WTC11 (cell line): Measurements from ENCODE around the gene MBNL1.

Source experiments
- ATF3 ChIP-seq: sonication (generic); formaldehyde crosslinking; conservative IDR thresholded peaks from 2 replicates; pipeline ENCODE4 v1.8.1; 2022; ENCODE audit warnings: mild to moderate bottlenecking, missing genetic modification reagents
- CREB1 ChIP-seq: sonication (generic); formaldehyde crosslinking; IDR thresholded peaks from 2 replicates; pipeline ENCODE4 v1.8.0; 2023; ENCODE audit warnings: mild to moderate bottlenecking, missing genetic modification reagents
- ESRRA ChIP-seq: sonication (generic); formaldehyde crosslinking; IDR thresholded peaks from 2 replicates; pipeline ENCODE4 v1.8.1; 2022; ENCODE audit warnings: mild to moderate bottlenecking, missing genetic modification reagents, borderline replicate concordance
- FOXJ3 ChIP-seq: sonication (generic); formaldehyde crosslinking; IDR thresholded peaks from 2 replicates; pipeline ENCODE4 v1.9.0; 2021; ENCODE audit warnings: missing genetic modification reagents, mild to moderate bottlenecking, borderline replicate concordance
- IRF2 ChIP-seq: sonication (generic); formaldehyde crosslinking; IDR thresholded peaks from 2 replicates; pipeline ENCODE4 v1.8.0; 2022; ENCODE audit warnings: low read depth, missing genetic modification reagents, borderline replicate concordance
- NFE2L1 ChIP-seq: sonication (generic); formaldehyde crosslinking; IDR thresholded peaks from 2 replicates; pipeline ENCODE4 v1.8.1; 2023; ENCODE audit warnings: missing genetic modification reagents
- NR2C2 ChIP-seq: sonication (generic); formaldehyde crosslinking; IDR thresholded peaks from 2 replicates; pipeline ENCODE4 v1.8.0; 2022; ENCODE audit warnings: mild to moderate bottlenecking, missing genetic modification reagents
- RORB ChIP-seq: fragments of 250-450 bp; sonication (Bioruptor Pico); IDR thresholded peaks from 2 replicates; pipeline ENCODE4 v1.9.0; 2021; ENCODE audit warnings: mild to moderate bottlenecking
- ZNF121 ChIP-seq: sonication (generic); formaldehyde crosslinking; IDR thresholded peaks from 2 replicates; pipeline ENCODE4 v1.8.0; 2023; ENCODE audit warnings: missing genetic modification reagents
- ZSCAN18 ChIP-seq: fragments of 250-450 bp; sonication (Bioruptor Pico); IDR thresholded peaks from 2 replicates; pipeline ENCODE4 v2.1.2; 2022; ENCODE audit warnings: mild to moderate bottlenecking, moderate library complexity
- TF ChIP-seq, protein P1 (sequence below): fragments of 200-600 bp; IDR thresholded peaks from 2 replicates; pipeline ENCODE4 v1.8.0; 2022; ENCODE audit warnings: antibody characterized with exemption
- TF ChIP-seq, protein P2 (sequence below): sonication (generic); formaldehyde crosslinking; IDR thresholded peaks from 2 replicates; pipeline ENCODE4 v1.8.1; 2023; ENCODE audit warnings: mild to moderate bottlenecking, missing genetic modification reagents
- TF ChIP-seq, protein P3 (sequence below): sonication (generic); formaldehyde crosslinking; IDR thresholded peaks from 2 replicates; pipeline ENCODE4 v1.8.1; 2023; ENCODE audit warnings: mild to moderate bottlenecking, missing genetic modification reagents, moderate library complexity

DNA sequence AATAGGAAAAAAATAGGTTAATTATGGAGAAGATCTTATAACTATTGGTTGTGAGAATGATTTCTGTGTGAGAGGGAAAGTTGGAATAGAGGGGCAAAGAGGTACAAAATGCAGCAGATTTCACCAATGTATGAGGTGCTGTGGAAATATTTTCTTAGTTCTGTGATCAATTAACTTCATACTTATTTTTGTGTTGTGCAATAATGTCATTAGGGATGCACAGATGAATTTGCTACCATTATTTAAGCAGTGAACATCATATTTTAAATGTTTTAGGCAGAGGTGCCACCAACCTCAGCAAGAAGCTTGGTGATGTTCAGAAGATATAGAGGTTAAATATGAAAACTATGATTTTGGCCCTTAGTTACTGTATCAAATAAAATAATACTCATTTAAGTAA lies 21.6 kb downstream of the MBNL1 start:
- TF ChIP-seq NFE2L1 (CRISPR knock-in tag) (no peak), IRF2 (CRISPR knock-in tag) (no peak), ATF3 (CRISPR knock-in tag) (no peak), ESRRA (no peak), ZSCAN18 (CRISPR knock-in tag) (no peak), RORB (CRISPR knock-in tag) (no peak), FOXJ3 (CRISPR knock-in tag) (no peak), NR2C2 (no peak), ZNF121 (no peak), CREB1 (CRISPR knock-in tag) (no peak)
- TF ChIP-seq, protein P1, sequence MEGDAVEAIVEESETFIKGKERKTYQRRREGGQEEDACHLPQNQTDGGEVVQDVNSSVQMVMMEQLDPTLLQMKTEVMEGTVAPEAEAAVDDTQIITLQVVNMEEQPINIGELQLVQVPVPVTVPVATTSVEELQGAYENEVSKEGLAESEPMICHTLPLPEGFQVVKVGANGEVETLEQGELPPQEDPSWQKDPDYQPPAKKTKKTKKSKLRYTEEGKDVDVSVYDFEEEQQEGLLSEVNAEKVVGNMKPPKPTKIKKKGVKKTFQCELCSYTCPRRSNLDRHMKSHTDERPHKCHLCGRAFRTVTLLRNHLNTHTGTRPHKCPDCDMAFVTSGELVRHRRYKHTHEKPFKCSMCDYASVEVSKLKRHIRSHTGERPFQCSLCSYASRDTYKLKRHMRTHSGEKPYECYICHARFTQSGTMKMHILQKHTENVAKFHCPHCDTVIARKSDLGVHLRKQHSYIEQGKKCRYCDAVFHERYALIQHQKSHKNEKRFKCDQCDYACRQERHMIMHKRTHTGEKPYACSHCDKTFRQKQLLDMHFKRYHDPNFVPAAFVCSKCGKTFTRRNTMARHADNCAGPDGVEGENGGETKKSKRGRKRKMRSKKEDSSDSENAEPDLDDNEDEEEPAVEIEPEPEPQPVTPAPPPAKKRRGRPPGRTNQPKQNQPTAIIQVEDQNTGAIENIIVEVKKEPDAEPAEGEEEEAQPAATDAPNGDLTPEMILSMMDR, result no peak
- TF ChIP-seq, protein P2, sequence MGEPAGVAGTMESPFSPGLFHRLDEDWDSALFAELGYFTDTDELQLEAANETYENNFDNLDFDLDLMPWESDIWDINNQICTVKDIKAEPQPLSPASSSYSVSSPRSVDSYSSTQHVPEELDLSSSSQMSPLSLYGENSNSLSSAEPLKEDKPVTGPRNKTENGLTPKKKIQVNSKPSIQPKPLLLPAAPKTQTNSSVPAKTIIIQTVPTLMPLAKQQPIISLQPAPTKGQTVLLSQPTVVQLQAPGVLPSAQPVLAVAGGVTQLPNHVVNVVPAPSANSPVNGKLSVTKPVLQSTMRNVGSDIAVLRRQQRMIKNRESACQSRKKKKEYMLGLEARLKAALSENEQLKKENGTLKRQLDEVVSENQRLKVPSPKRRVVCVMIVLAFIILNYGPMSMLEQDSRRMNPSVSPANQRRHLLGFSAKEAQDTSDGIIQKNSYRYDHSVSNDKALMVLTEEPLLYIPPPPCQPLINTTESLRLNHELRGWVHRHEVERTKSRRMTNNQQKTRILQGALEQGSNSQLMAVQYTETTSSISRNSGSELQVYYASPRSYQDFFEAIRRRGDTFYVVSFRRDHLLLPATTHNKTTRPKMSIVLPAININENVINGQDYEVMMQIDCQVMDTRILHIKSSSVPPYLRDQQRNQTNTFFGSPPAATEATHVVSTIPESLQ (CRISPR knock-in tag), result no peak
- TF ChIP-seq, protein P3, sequence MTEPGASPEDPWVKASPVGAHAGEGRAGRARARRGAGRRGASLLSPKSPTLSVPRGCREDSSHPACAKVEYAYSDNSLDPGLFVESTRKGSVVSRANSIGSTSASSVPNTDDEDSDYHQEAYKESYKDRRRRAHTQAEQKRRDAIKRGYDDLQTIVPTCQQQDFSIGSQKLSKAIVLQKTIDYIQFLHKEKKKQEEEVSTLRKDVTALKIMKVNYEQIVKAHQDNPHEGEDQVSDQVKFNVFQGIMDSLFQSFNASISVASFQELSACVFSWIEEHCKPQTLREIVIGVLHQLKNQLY, result no peak
